ENCODE measurements around the gene RNFT1.
"Not testable (repeated sequence)": the region's sequence is repeated elsewhere in the genome, so short reads cannot be mapped to it uniquely, and the experiment has no call there.

Gene RNFT1, protein sequence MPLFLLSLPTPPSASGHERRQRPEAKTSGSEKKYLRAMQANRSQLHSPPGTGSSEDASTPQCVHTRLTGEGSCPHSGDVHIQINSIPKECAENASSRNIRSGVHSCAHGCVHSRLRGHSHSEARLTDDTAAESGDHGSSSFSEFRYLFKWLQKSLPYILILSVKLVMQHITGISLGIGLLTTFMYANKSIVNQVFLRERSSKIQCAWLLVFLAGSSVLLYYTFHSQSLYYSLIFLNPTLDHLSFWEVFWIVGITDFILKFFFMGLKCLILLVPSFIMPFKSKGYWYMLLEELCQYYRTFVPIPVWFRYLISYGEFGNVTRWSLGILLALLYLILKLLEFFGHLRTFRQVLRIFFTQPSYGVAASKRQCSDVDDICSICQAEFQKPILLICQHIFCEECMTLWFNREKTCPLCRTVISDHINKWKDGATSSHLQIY

DNA sequence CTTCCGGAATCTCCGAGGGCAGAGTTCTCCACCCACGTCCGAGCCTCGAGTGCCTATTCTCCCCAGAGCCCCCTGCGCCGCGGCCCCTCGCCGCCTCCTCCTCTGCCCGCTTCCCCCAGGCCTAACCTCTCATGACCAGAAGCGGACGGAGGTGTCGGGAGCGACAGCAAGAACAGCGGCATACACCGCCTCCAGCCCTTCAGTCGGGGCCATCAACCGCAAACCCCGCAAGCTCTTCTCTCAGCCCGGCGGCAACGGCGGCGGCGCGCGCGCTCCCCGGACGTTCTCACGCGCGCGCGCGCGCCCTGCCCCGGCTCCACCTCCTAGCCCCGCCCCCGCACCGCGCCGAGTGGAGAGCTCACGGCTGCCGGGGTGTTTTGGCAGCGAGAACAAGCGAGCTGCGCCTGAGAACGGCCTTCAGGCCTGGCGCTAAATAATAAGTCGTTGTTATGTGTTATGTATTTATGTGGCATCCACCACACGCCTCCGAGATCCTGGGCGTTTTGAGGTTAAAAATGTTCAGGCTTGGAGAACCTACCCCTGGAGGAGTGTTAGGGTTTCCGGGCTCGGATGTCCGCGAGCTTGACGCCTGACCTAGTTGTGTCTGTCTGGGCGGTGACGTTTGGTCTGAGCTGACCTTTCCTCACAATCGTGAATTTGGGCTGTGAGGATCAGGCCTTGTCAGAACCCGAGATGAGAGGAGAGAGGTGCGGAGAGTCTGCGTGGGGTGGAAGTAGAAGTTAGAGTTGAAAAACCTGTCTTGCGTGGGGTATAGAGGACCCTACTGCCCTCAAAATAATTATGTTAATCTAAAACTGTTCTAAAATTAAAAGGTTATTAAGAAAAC, at the start of gene RNFT1:
TSS of gene RNFT1 (minus strand) at position 259 of the 847 bp plus-strand sequence. CDS start at position 182, 77 bp downstream.
- DNase-seq = peak; percentile 85

DNA sequence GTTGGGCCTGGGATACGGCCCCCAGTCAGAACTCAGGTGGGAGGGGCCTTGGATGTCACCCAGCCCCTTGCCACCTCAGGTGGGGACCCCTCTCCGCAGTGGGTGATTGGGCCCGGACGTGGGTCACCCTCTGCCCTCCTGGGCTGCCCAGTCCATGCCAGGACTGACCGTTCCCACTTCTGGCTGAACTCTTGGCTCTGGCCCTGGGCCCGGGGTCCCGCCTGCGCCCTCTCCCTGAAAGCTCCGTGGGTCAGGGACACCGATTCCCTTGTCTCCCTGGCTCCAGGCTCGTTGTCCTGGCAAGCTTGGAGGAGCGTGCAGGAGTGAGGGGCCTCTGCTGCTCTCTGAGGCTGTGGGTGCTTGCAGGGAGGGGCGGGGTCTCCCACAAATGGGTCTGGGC, 44.8 kb upstream of the RNFT1 start:
- DNase-seq = not testable (repeated sequence)

DNA sequence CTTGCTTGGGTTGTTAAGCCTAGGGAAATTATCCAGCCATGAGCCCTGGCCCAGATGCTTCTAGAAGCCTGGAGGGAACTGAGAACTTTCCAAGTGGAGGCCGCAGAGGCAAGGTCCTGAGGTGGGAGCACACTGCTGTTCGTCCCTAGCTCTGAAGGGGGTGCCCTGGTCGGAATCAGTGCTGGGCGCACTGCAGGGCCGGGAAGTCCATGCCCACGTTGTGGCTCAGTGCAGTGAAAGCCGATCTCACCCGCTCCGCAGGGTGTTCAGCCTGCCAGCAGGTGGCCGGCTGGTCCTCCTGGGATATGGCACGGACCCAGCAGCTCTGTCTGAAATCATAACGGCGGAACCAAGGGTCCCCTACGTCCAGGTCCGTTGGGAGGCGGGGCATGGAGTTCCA, 43.8 kb upstream of the RNFT1 start:
- not testable (repeated sequence) for DNase-seq

DNA sequence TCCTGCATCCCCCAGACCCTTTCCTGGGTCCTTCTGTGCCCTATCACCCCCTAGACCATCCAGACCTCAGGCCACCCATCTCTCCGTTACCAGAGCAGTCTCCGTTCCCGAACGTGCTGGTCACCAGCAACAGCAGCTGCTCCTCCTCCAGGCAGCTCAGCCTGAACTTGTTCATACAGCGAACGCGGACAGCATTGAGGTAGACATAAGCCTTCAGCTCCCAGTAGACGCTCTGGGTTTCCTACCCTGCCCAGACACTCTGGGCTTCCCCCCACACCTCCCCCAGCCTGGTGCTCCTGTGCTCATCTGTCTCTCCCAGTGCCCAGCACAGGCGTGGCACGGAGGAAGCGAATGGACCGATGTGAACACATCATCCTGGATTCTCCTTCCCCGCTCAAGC, 41.6 kb upstream of the RNFT1 start:
- no peak for DNase-seq

DNA sequence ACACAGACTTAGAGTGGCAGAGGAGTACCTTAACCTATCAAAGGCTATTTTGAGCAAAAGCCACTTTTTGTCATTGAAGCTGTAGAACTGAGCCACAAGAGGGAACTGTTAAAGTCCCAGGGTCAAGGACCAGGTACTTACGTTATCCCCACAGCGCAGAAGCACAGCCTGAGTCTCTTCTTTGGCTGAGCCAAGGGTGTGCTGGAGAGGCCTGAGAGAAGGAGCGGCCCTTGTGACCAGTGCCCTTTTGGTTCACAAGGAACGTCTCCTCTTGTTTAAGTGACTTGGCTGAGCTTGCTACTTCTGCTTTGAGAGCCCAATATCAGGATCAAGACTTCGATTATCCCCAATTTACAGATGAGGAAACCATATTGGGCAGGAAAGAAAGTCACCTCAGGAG, 40.0 kb upstream of the RNFT1 start:
- not testable (repeated sequence) for DNase-seq

DNA sequence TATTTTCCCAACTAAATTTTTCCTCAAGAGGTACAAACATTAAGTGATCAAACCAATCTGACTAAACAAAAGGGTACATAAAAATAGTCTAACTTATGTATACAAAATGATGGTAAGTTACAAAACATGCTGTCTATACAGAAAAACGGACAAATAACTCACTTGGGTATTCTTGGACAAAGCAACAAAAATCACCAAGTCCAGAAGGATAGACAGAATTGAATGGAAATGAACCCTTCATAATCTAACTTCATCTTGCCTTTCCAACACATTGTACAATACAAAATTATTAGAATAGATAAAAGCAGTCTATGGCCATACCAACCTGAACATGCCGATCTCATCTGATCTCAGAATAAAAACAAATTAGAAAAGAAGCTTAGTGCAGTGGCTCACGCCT, 37.9 kb upstream of the RNFT1 start:
- DNase-seq = not testable (repeated sequence)

DNA sequence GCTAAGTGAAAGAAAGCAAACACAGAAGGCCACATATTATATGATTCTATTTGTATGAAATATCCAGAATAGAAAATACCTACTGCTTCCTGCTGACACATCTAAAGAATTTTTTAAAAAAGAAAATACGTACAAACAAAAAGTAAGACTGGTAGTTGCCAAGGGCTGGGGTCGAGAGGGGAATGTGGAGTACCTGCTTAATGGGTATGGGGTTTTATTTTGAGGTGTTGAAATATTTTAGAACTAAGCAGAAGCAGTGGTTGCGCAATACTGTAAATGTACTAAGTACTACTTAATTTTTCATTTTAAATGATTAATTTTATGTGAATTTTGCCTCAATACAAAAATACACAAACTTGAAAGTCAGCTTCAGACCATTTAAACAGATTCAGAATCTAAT, 32.1 kb upstream of the RNFT1 start:
- DNase-seq = not testable (repeated sequence)

DNA sequence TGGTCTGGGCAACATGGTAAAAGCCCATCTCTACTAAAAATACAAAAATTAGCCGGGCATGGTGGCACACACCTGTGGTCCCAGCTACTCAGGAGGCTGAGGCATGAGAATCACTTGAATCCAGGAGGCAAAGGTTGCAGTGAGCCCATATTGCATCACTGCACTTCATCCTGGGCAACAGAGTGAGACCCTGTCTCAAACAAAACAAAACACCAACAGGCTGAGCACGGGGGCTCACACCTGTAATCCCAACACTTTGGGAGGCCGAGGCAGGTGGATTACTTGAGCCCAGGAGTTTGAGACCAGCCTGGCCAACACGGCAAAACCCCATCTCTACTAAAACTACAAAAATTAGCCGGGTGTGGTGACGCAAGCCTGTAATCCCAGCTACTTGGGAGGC, 10.6 kb upstream of the RNFT1 start:
- not testable (repeated sequence) for DNase-seq

DNA sequence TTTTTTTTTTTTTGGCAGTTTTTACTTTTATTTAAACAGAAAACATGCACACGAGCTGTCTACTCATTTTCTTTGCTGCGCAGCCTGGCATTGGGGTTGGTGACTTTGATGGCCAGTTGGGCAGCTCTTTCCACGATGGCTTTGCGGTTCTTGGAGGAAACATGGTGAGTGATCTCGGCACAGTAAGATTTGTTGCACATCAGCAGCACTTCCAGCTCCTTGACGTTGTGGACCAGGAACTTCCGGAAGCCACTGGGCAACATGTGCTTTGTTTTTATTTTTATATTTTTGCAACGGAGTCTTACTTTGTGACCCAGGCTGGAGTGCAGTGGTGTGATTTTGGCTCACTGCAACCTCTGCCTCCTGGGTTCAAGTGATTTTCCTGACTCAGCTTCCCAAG, 8.9 kb upstream of the RNFT1 start:
- DNase-seq = not testable (repeated sequence)

DNA sequence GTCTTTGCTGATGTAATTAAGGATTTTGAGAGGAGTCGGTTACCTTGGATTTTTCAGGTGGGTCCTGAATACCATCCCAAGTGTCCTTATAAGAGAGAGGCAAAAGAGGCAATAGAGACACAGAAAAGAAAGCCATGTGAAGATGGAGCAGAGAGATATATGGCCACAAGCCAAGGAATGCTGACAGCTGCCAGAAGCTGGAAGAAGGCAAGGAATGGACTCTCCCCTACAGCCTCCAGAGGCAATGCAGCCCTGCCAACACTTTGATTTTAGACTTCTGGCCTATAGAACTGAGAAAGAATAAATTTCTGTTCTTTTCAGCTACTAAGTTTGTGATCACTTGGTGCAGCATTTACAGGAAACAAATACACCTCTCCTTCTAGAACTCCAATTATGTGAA, 8.2 kb upstream of the RNFT1 start:
- DNase-seq = no peak

DNA sequence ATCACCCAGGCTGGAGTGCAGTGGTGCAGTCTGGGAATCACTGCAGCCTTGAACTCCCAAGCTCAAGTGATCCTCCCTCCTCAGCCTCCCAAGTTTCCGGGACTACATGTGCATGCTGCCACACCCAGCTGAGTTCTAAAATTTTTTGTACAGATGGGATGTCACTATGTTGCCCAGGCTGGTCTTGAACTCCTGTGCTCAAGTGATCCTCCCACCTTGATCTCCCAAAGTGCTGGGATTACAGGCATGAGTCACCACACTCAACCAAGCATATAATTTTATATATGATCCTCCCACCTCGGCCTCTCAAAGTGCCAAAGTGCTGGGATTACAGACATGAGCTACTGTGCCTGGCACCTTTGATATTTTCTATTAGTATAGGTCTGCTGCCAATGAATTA, 7.2 kb upstream of the RNFT1 start:
- not testable (repeated sequence) for DNase-seq

DNA sequence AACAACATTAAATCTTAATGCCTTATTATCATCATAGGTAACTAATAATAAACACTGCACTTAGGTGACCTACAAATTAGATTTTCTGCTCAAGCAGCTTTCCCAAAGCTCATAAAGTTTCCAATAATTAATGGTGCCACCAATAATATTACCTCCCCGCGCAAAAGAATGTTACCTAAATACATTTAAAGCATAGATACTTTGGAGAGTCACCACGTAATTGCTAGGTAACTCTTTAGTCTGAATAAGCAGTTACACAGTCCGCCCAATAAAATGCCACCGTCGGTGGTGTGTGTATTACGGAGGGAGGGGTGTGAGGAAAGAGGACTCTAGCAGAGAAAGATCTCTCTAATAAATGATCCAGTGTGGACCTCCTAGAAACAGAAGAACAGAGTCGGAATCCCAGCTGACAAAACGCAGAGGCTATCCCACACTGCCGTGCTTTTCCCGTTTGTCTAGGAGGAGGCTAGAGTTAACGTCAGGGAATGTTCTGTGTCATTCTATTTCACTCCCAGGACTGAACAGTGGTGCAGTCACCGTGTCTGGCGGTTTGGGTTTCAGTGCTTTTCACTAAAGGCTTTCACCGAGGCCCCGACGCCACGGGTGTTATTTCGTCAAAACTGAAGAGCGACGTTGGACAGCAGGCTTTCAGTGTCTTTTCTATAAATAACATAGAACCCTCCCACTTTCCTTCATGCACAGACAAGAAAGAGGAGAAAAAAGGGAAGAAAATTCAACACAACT, 630 bp downstream of the RNFT1 start:
- DNase-seq = peak; percentile 65

DNA sequence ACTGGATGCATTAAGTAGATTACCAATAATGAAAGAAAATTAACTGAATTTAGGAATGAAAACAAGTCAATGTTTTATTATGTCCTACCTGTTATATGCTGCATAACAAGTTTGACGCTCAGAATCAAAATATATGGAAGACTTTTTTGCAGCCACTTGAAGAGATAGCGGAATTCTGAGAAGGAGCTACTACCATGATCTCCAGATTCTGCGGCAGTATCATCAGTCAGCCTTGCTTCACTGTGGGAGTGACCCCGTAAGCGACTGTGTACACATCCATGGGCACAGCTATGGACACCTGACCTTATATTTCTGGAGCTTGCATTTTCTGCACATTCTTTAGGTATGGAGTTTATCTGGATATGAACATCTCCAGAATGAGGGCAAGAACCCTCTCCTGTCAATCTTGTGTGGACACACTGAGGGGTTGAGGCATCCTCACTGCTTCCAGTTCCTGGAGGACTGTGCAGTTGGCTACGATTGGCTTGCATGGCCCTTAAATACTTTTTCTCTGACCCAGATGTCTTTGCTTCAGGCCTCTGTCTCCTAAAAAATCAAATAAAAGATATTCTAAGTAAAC, 1.7 kb downstream of the RNFT1 start:
- no peak for DNase-seq

DNA sequence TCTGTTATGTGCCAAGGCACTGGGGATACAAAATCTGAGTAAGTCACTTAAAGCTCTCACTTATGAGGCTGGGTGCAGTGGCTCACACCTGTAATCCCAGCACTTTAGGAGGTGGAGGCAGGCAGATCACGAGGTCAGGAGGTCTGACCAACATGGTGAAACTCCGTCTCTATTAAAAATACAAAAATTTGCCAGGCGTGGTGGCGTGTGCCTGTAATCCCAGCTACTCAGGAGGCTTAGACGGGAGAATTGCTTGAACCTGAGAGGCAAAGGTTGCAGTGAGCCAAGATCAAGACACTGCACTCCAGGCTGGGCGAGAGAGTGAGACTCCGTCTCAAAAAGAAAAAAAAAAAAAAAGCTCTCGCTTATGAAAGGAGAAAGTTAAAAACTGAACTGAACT, 5.0 kb downstream of the RNFT1 start:
- not testable (repeated sequence) for DNase-seq

DNA sequence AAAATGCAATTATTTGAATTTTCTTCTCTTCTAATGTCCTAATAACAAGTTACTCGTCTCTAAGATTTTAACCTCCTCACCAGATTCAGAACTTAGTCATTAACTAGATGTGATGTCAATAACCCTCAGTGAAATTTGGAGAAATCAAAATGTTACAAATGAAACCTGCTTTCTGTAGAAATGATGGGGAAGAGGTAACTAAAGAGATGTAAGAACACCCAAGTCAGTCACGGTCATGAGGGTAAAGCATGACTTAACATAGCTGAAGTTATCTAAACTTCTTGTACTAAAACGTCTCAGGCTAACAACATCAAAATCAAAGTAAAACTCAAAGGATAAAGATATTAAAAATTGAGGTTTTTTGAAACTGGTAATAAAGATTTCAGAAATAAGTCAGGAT, 9.7 kb downstream of the RNFT1 start:
- DNase-seq = no peak

DNA sequence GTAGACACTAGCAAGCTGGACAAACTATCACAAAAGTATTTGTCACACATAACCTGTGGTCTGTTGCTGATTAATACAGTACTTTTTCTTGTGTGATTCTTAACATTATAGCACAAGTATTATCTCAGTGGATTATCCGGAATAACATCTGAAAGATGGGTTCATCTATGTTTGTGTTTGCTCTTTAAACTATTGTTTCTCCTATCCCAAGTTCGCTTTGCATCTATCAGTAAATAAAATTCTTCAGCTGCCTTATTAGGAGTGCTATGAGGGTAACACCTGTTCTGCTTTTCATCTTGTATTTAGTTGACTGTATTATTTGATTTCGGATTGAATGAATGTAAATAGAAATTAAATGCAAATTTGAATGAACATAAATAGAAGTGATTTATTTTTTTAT, 14.5 kb downstream of the RNFT1 start:
- DNase-seq = no peak

DNA sequence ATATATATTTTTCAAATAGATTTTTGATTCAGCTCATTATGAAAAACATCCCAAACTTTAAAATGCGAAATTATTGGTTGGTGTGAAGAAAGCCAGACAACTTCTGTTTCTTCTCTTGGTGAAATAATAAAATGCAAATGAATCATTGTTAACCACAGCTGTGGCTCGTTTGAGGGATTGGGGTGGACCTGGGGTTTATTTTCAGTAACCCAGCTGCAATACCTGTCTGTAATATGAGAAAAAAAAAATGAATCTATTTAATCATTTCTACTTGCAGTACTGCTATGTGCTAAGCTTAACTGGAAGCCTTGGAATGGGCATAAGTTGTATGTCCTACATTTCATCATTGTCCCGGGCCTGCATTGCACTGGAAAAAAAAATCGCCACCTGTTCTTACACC, 17.2 kb downstream of the RNFT1 start:
- not testable (repeated sequence) for DNase-seq

DNA sequence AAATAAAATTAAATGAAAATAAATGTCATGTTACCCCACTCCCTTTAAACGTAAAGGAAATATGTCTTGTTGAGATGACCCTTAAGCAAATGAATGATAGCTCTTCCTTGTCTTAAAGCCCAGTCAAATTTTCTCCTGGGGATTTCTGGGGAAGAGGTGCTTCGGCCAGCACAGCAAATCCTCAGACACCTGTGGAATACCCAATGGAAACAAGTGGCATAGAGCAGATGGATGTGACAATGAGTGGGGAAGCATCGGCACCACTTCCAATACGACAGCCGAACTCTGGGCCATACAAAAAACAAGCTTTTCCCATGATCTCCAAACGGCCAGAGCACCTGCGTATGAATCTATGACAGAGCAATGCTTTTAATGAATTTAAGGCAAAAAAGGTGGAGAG, 18.1 kb downstream of the RNFT1 start:
- not testable (repeated sequence) for DNase-seq

DNA sequence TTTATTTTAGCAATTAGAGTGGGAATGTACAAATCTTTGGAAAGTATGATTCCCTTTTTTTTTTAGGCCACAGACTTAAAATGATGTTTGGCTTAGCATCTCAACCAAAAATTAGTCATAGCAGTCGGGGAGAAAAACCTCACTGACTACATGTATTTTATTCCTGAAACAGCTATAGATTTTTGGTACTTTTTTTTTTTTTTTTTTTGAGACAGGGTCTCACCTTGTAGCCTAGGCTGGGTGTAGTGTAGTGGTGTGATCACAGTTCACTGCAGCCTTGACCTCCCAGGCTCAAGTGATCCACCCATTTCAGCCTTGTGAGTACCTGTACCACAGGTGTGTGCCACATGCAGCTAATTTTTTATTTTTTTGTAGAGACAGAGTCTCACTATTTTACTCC, 23.4 kb downstream of the RNFT1 start:
- DNase-seq = no peak

DNA sequence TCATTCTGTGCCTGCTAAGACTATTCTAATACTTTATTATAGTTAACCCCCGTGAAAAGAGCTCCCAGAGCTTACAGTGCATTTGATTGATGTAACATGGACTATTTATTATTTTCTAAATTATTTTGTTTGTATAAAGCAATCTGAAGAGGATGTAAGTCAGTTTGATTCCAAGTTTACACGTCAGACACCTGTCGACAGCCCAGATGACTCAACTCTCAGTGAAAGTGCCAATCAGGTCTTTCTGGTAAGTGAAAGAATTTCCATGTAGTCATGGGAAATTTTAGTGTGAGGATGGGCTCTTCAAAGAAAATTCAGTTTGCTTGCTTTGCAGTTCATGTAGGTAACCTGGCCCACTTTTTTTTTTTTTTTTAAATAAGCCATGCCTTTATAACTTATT, 23.8 kb downstream of the RNFT1 start:
- DNase-seq = not testable (repeated sequence)

DNA sequence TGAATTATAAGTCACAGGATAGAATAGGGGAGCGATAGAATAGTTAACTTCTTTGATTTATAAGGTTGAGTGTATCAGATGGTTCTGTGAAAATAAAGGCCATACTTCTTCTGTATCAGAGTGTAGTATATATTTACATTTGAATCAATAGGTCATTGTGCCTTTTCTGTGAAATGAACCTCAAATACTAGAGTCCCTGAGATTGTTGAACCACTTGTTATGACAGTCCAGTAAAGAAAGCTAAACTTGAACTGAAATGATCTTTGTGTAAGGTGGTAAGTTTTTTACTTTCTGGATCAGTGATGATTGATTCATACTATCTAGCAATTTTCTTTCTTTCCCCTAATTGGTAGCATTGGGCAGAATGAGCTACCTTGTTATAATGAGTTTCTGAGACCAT, 31.2 kb downstream of the RNFT1 start:
- DNase-seq = not testable (repeated sequence)

DNA sequence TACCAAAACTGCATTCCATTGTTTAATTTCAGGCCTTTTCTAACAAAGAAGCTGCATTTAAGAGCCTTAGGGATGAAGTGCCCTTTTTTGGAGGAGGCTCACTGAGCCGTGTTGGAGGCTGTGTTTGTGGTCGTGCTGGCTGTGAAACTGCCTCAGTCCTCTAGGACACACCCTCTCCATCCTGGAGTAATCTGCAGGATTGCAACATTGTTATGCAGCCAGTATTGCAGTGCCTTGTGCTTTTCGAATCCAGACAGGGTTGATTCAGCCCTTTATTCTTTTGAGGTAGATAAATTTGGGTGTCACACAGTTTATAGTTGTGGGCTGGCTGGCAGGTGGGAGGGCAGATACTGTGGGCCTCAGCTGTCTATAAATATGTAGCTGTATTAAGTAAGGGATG, 33.8 kb downstream of the RNFT1 start:
- DNase-seq = not testable (repeated sequence)

DNA sequence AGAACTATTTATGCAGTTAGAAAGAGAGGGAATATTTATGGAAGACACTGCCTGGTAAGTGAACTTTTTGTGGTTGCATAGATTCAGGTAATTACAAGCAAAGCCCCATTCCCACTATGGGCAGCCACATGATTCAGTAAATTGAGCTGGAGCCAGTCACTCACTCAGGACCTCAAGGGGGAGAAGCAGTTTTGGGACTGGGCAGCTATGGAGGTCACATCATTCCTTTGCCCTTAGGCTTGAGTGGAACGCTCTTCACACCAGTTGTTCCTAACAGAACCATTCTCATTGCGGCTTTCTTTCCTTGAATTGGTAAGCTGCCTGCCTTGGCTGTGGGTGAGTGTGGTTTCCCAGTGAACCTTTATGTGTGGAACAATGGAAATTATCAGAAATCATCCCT, 34.4 kb downstream of the RNFT1 start:
- not testable (repeated sequence) for DNase-seq
